ENCODE measurements around the gene LUZP2. TPM values are rescaled to one million over a fixed set of nuclear protein-coding genes. Genes with fewer than 3 reads are reported as not detected.
"Not testable (repeated sequence)": the region's sequence is repeated elsewhere in the genome, so short reads cannot be mapped to it uniquely, and the experiment has no call there.

Gene LUZP2
- total RNA-seq, 2 donors from 2014 or later = 0.28 to 1.0 TPM

GRCh38 chr11:24965748-24966147 is 468.9 kb downstream of the LUZP2 start:
- DNase-seq (ENCODE audit: low spot score) = no peak
- intact Hi-C loops (cut with DNase I) = no loop called here

DNA sequence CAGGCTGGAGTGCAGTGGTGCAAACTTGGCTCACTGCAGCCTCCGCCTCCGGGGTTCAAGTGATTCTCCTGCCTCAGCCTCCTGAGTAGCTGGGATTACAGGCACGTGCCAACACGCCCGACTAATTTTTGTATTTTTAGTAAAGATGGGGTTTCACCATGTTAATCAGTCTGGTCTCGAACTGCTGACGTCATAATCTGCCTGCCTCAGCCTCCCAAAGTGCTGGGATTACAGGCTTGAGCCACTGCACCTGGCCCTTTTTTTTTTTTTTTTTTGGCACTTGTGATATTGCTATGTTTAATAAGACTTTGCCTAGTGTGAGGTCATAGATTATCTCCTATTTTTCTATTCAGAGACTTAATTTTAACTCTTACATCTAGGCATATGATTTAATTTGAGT is 497.1 kb downstream of the LUZP2 start:
- intact Hi-C loops (cut with DNase I); DNase-seq (ENCODE audit: low spot score): not testable (repeated sequence)

- intact Hi-C loops (cut with DNase I); DNase-seq (ENCODE audit: low spot score): not testable (repeated sequence)
Observed at GRCh38 chr11:24999929-25000328, 503.1 kb downstream of the LUZP2 start.

DNA sequence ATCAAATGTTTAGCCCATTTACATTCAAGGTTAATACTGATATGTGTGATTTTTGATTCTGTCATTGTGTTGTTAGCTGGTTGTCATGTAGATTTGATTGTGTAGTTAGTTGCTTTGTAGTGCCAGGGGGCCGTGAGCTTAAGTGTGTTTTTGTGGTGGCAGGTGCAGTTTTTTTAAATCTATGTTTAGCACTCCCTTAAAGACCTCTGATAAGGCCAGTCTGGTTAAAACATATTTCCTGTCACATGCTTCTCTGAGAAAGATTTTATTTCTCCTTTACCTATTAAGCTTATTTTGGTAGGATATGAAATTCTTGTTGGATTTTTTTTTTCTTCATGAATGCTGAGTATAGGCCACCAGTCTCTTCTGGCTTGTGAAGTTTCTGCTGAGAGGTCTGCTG is 540.6 kb downstream of the LUZP2 start:
- DNase-seq (ENCODE audit: low spot score) = no peak
- intact Hi-C loops (cut with DNase I) = no loop called here

- no peak for DNase-seq (ENCODE audit: low spot score)
- intact Hi-C loops (cut with DNase I) = no loop called here
Observed at GRCh38 chr11:25038131-25038530, 541.3 kb downstream of the LUZP2 start.

DNA sequence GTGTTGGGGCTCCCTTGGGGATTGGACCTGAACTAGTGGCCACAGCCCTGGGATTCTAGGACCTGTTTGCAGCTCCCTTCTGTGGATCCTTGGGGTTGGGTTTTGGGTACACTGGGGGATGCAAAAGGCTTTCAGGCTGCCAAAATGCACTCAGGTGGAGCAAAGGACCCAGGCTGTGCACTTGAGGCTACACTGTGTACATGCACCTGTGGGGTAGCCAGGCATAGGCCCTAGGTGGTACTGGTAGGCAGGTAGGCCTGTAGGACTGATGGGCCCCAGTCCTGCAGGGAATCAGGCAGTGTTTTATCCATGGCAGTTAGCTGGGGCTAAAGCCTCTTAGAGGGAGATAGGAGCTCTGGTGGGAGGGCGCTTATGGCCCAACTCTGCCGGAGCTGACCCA is 542.3 kb downstream of the LUZP2 start:
- no peak for DNase-seq (ENCODE audit: low spot score)
- intact Hi-C loops (cut with DNase I) = no loop called here

DNA sequence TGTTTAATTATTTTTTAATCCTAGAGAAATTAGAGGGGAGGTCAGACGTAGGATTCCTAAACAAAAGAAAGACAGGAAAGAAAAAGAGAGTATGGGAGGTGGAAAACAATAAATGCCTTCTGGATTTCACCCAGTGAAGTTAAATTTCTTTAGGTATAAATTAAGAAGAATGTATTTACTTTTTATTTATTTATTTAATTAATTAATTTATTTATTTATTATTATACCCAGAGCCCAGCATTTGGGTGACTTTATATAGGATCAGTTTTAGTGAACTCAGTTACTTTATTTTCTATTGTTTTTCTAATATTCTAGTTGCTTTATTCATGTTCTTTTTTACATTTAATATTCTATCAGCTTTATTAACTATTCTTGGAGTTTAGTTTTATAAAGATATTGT is 551.8 kb downstream of the LUZP2 start:
- intact Hi-C loops (cut with DNase I) = no loop called here
- DNase-seq (ENCODE audit: low spot score) = no peak

GRCh38 chr11:25052844-25053243 is 556.0 kb downstream of the LUZP2 start:
- DNase-seq (ENCODE audit: low spot score) = no peak
- intact Hi-C loops (cut with DNase I) = no loop called here

- intact Hi-C loops (cut with DNase I) = no loop called here
- DNase-seq (ENCODE audit: low spot score) = no peak
Observed at GRCh38 chr11:25057861-25058260, 561.0 kb downstream of the LUZP2 start.

GRCh38 chr11:25065746-25066145 is 568.9 kb downstream of the LUZP2 start:
- DNase-seq (ENCODE audit: low spot score) = no peak
- intact Hi-C loops (cut with DNase I) = no loop called here

- DNase-seq (ENCODE audit: low spot score) = no peak
- intact Hi-C loops (cut with DNase I) = no loop called here
Observed at GRCh38 chr11:25066706-25067105, 569.9 kb downstream of the LUZP2 start.

DNA sequence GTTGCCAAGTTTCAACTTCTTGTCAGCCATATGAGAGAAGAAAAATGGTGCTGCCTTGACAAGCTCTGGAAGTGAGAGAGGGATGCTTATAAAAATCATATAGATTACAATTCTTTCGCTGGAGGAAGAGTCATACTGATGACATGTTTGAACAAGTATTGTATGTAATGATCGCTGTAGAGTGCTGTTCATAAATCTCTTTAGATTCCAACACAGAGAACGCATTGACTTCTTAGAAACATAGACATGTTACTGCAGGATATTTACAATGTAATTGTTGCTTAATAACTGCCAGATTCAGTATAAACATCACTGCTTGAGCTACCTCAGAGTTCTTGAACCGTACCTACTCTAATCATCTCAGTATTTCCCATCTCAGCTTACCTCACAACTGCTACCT is 571.6 kb downstream of the LUZP2 start:
- intact Hi-C loops (cut with DNase I) = no loop called here
- DNase-seq (ENCODE audit: low spot score) = no peak

DNA sequence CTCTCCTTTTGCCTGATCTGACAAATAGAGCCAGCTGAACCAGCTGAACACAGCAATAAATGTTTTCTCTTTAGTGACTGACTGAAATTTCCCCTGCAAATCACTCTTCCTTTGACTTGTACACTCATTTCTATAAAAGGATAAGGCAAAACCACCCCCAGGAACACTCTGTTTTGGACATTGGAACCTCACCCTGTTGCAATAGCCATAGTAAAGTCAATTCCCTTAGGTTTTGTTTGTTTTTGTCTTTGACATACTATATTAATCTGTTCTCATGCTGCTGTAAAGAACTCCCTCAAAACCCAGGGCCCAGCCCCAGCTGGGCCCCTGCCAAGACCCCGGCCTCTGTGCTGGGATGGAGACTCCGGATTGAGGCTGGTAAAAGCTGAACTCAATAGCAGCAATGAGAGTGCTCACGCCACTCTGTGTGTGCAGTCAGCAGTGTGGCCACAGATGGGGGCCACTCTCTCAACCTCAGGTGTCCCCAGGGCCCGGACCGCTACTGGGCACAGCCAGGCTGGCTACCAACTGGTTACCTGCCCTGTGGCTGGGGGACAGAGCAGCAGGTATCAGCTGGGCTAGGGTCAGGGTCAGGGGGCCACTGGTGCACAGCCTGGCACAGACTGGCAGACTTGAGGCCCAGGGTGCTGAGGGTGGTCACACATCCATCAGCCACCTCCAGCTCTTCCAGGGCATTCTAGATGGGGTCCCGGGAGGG is 597.4 kb downstream of the LUZP2 start:
- DNase-seq (ENCODE audit: low spot score) = no peak
- intact Hi-C loops (cut with DNase I) = no loop called here

DNA sequence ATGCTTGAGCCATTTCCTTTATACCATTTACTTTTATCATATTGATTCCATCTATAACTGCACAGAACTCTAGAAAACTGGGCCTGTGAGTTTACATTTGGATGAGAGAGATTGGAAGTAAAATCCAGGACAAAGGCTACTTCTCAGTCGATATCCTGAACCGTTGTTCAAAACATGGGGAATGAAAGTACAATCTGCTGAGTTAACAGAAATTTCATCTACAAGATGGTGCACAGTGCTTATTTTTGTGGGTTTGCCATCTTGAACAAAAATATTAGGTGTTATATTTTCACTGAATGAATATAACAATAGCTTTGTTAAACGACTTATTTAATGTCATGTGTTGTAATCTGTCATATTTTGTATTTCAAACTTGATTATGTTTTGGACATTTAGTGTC is 622.6 kb downstream of the LUZP2 start:
- no peak for DNase-seq (ENCODE audit: low spot score)
- intact Hi-C loops (cut with DNase I) = no loop called here
